Measurements from ENCODE around the gene DOK5. TPM values are rescaled to one million over a fixed set of nuclear protein-coding genes. Genes with fewer than 3 reads are reported as not detected.

DOK5 gene
- total RNA-seq, 1 donor from 2014 or later: 0.74 TPM

DNA sequence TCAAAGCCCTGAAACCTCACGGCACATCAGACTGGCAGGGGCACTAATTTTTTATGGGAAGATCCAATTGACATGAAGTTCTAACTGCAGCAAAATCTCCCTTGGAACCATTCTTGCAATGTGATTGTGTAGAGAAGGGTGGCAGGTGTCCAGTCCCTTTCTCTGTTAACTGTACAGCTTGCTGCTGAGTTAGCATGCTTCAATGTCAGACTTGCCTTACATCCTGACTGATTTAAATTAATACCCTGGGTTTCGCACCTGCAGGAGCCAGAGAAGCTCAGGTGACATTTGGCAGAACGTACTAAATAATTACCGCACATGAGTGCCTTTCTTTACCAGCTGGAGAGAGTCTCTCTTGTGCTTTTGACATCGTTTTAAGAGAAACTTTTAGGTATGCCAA, 123.0 kb downstream of the DOK5 start:
- Histone ChIP-seq H3K27ac (no peak overlapping the region), H3K9me3 (no peaks in the 10 kb centered on the region), H3K4me1 (no peaks in the 10 kb centered on the region), H3K36me3 (no peaks in the 10 kb centered on the region), H3K4me3 (no peak overlapping the region), H3K27me3 (ENCODE audit: low read depth) (no peaks in the 10 kb centered on the region)
- intact Hi-C loops (cut with DNase I): no loop called here
- ATAC-seq: no peak
- no peak for DNase-seq
- TF ChIP-seq, protein P1, sequence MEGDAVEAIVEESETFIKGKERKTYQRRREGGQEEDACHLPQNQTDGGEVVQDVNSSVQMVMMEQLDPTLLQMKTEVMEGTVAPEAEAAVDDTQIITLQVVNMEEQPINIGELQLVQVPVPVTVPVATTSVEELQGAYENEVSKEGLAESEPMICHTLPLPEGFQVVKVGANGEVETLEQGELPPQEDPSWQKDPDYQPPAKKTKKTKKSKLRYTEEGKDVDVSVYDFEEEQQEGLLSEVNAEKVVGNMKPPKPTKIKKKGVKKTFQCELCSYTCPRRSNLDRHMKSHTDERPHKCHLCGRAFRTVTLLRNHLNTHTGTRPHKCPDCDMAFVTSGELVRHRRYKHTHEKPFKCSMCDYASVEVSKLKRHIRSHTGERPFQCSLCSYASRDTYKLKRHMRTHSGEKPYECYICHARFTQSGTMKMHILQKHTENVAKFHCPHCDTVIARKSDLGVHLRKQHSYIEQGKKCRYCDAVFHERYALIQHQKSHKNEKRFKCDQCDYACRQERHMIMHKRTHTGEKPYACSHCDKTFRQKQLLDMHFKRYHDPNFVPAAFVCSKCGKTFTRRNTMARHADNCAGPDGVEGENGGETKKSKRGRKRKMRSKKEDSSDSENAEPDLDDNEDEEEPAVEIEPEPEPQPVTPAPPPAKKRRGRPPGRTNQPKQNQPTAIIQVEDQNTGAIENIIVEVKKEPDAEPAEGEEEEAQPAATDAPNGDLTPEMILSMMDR (IDR thresholded peaks at IDR 0.05): no peak

DNA sequence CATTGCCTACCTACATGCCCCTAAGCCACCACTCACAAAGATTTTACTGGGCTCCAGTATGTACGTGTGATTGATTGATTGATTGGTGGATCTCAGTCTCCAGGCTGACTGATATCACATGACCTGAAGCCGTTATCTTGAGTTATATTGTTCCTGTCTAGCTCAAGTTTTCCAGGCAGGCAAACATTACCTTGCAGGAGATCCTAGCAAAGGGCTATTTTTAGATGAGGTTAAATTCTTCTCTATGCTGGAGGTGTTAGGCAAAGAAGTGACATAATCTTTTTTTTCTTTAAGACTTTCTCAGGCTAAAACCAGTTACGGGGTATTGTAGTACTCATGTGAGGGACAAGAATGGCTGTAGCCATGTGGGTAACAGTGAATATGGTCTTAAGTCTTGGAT, 125.2 kb downstream of the DOK5 start:
- Histone ChIP-seq H3K9me3 (no peaks in the 10 kb centered on the region), H3K4me3 (no peak overlapping the region), H3K4me1 (no peaks in the 10 kb centered on the region), H3K36me3 (no peaks in the 10 kb centered on the region), H3K27ac (no peak overlapping the region), H3K27me3 (ENCODE audit: low read depth) (no peaks in the 10 kb centered on the region)
- intact Hi-C loops (cut with DNase I): no loop called here
- ATAC-seq (no peak), DNase-seq (no peak)
- TF ChIP-seq, protein P1 (IDR thresholded peaks at IDR 0.05): no peak

DNA sequence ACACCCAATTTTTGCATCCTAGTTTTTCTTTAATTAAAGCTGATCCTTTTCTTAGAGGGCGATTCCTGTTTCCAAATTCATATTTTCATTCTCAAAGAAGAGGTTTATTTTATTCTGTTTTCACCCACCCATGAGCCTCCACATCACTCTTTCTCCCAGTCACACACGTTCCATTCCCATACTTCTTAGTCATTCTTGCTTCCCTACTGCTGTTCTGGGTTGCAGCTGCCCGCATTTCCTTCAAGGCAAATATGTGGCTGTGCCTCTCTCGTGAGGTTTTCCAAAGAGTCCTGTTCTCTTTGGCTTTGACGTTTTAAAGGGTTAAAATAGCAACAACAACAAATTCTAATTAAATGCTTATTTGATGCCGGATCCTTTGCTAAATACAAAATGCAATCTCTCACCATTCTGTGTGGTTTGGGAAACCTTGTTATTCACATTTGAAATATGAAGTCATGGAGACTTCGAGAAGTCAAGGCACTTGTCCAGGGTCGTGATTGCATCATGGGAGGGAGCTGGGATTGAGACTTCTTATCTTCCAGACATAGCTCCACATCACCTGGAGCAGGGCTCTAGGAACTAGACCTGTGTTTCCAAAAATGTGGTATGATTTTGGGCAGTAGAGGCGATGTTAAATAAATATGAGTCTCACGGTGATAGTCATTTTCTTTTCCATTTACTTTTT, 126.6 kb downstream of the DOK5 start:
- TF ChIP-seq, protein P1 (IDR thresholded peaks at IDR 0.05): no peak
- no peaks in the 10 kb centered on the region for H3K36me3 ChIP-seq
- no peaks in the 10 kb centered on the region for H3K4me1 ChIP-seq
- DNase-seq (no peak), ATAC-seq (no peak)
- no peak overlapping the region for H3K4me3 ChIP-seq
- H3K9me3 ChIP-seq: no peaks in the 10 kb centered on the region
- intact Hi-C loops (cut with DNase I): no loop called here
- H3K27me3 ChIP-seq (ENCODE audit: low read depth): no peaks in the 10 kb centered on the region
- H3K27ac ChIP-seq: no peak overlapping the region

DNA sequence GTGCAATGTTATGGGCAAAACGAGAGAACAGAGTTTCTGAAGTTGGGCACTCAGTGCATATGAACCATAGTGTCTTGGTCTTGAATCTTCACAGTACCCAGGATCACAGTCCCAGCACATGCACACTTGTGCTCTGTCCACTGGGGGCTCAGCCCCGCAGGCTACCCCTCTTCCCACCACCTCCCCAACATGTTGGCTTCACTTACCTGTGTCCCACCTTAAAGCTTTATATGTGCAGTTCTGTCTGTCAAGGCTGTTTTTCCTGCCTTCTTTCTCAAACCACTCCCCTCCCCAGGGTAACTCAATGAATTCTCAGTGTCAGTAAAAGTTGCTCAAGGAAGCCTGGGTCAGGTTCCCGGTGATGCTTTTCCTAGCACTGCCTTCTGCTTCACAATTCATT, 129.9 kb downstream of the DOK5 start:
- TF ChIP-seq, protein P1 (IDR thresholded peaks at IDR 0.05): no peak
- Histone ChIP-seq H3K9me3 (no peaks in the 10 kb centered on the region), H3K4me1 (no peaks in the 10 kb centered on the region), H3K27ac (no peak overlapping the region), H3K36me3 (no peaks in the 10 kb centered on the region), H3K4me3 (no peak overlapping the region), H3K27me3 (ENCODE audit: low read depth) (no peaks in the 10 kb centered on the region)
- no peak for DNase-seq
- ATAC-seq: no peak
- intact Hi-C loops (cut with DNase I): no loop called here

DNA sequence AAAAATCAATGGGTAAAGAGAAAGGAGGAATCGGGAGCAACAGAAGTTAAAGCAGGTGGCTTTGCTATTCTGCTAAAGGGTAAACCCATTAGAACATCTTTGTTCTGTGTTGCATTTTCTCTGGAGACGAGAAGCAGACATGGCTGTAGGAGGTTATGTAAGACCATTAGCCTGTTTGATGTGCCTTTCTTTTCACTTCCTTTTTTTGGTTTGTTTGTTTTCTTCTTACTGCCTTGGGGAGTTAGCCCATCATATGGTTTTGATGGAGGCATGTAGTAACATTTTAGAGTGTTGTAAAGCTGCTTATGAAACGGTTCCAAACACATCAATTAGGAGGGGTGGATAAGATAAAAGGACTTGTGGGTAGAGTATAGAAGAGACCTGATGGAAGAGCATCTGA, 131.0 kb downstream of the DOK5 start:
- Histone ChIP-seq H3K4me1 (no peaks in the 10 kb centered on the region), H3K4me3 (no peak overlapping the region), H3K27me3 (ENCODE audit: low read depth) (no peaks in the 10 kb centered on the region), H3K36me3 (no peaks in the 10 kb centered on the region), H3K27ac (no peak overlapping the region), H3K9me3 (no peaks in the 10 kb centered on the region)
- TF ChIP-seq, protein P1 (IDR thresholded peaks at IDR 0.05): no peak
- ATAC-seq (peak; percentile 36 to 52), DNase-seq (no peak)
- intact Hi-C loops (cut with DNase I): no loop called here

All from lower lobe of right lung (tissue), 2 donors.